Gastrocnemius medialis (tissue), 4 donors: Measurements from ENCODE around the gene GPR62. TPM values are rescaled to one million over a fixed set of nuclear protein-coding genes. Genes with fewer than 3 reads are reported as not detected.
A peak's percentile ranks its signal among the peaks of the same experiment; 100 is the strongest.

Source experiments
- ATAC-seq, 2 donors: fragments of 150-250 bp; one replicate each; pipeline ENCODE4 v1.9.1; 2016
- DNase-seq, 2 donors: peaks; one replicate each; pipeline ENCODE4 v3.0.0-alpha.2; 2019
- H3K27ac ChIP-seq, 4 donors: fragments of 200-600 bp; sonication (generic); 1 replicate in 1 of 4; 2 replicates in 3 of 4; pipeline ENCODE4 v1.5.1; 2016 to 2018; ENCODE audit warnings: mild to moderate bottlenecking in 2 of 4, moderate library complexity in 1 of 4
- H3K27me3 ChIP-seq, 3 donors: fragments of 200-600 bp; sonication (generic) in 2 of 3; 1 replicate in 1 of 3; 2 replicates in 2 of 3; pipeline versions ENCODE4 v1.5.1 to v1.6.0; 2016 to 2019; ENCODE audit warnings: mild to moderate bottlenecking in 1 of 3, moderate library complexity in 1 of 3
- H3K36me3 ChIP-seq, 2 donors: fragments of 200-600 bp; sonication (generic) in 1 of 2; one replicate each; pipeline ENCODE4 v1.5.1; 2017 to 2018
- H3K4me1 ChIP-seq, 2 donors: fragments of 200-600 bp; sonication (generic) in 1 of 2; one replicate each; pipeline ENCODE4 v1.5.1; 2016 to 2017; ENCODE audit warnings: mild to moderate bottlenecking in 2 of 2
- H3K4me3 ChIP-seq, 4 donors: fragments of 200-600 bp; sonication (generic) in 3 of 4; 1 replicate in 1 of 4; 2 replicates in 3 of 4; pipeline ENCODE4 v1.5.1; 2016 to 2019; ENCODE audit warnings: mild to moderate bottlenecking in 2 of 4
- H3K9me3 ChIP-seq, 3 donors: fragments of 200-600 bp; sonication (generic) in 2 of 3; 1 replicate in 1 of 3; 2 replicates in 2 of 3; pipeline ENCODE4 v1.5.1; 2016 to 2019
- CTCF ChIP-seq, 5 experiments: fragments of 450-650 bp in 3 of 5; fragments of 200-600 bp in 2 of 5; sonication (generic) in 2 of 5; IDR thresholded peaks in 4 of 5; conservative IDR thresholded peaks in 1 of 5; 1 replicate in 4 of 5; 2 replicates in 1 of 5; pipeline ENCODE4 v1.5.1; 2016 to 2019; ENCODE audit warnings: antibody characterized with exemption in 5 of 5, mild to moderate bottlenecking in 3 of 5, moderate library complexity in 3 of 5
- POLR2A ChIP-seq, 2 donors: fragments of 450-650 bp; IDR thresholded peaks; one replicate each; pipeline ENCODE4 v1.6.1; 2017; ENCODE audit warnings: antibody characterized with exemption in 2 of 2, mild to moderate bottlenecking in 2 of 2, moderate library complexity in 2 of 2
- in situ Hi-C, 4 donors: fragments of 200-750 bp; cut with MboI; loops; one replicate each; pipeline versions ENCODE4 v1.15.0 to v1.8.0; 2017; ENCODE audit warnings: low sequenced_read_pairs in 4 of 4
- intact Hi-C: fragments of 100-400 bp; cut with DNase I; formaldehyde crosslinking; loops from one replicate; pipeline ENCODE4 v1.15.1; 2023; ENCODE audit warnings: low total_unique reads
- total RNA-seq, 4 donors: library from RNA; depleted of rRNA; stranded (reverse); fragments of >200 nt; gene quantifications; one replicate each; pipeline versions ENCODE4 v1.1.0 to v1.2.3, GENCODE V29; 2016

Gene GPR62
- total RNA-seq, 4 donors from 2014 or later: 0.18 to 2.5 (median 0.37) TPM

- TF ChIP-seq CTCF (IDR thresholded peaks at IDR 0.05 in 4 of 5, conservative IDR thresholded peaks at IDR 0.05 in 1 of 5) (no peak), POLR2A (IDR thresholded peaks at IDR 0.05) (no peak)
- intact Hi-C loops (no loop called here), in situ Hi-C loops (no loop called here)
- Histone ChIP-seq H3K4me1 (peaks cover 23 to 29% of the 10 kb centered on the region in 2 donors), H3K9me3 (no peaks in the 10 kb centered on the region), H3K27ac (no peak overlapping the region), H3K36me3 (peaks cover 0 to 56% of the 10 kb centered on the region in 2 donors), H3K27me3 (no peaks in the 10 kb centered on the region), H3K4me3 (no peak overlapping the region)
- ATAC-seq (no peak), DNase-seq (no peak)
Measured at GRCh38 chr3:51938780-51939425, 16.3 kb upstream of the GPR62 start.

- Histone ChIP-seq H3K9me3 (no peaks in the 10 kb centered on the region), H3K36me3 (peaks cover 0 to 41% of the 10 kb centered on the region in 2 donors), H3K4me1 (peaks cover 23 to 29% of the 10 kb centered on the region in 2 donors), H3K27me3 (no peaks in the 10 kb centered on the region), H3K4me3 (peak overlapping the region; percentile 83 to 94 (median 90)), H3K27ac (peak overlapping the region; percentile 88 to 96 (median 91))
- in situ Hi-C loops (loop anchor here in 2 of 4 donors (10.0 kb wide), 1 partner anchor 54 kb away; the partner anchor contains the start of gene RPL29 (in 2 of the 2)), intact Hi-C loops (no loop called here)
- no peak for TF ChIP-seq CTCF (IDR thresholded peaks at IDR 0.05 in 4 of 5, conservative IDR thresholded peaks at IDR 0.05 in 1 of 5)
- no peak for TF ChIP-seq POLR2A (IDR thresholded peaks at IDR 0.05)
- DNase-seq (no peak), ATAC-seq (no peak)
Measured at GRCh38 chr3:51940648-51941462, 14.3 kb upstream of the GPR62 start.

- no peaks in the 10 kb centered on the region for H3K27me3 ChIP-seq
- TF ChIP-seq POLR2A (IDR thresholded peaks at IDR 0.05): no peak
- intact Hi-C loops (no loop called here), in situ Hi-C loops (loop anchor here in 2 of 4 donors (10.0 kb wide), 1 partner anchor 53 kb away; the partner anchor contains the start of gene RPL29 (in 2 of the 2))
- H3K9me3 ChIP-seq: no peaks in the 10 kb centered on the region
- peak in 1 of 2 donors; percentile 2 for ATAC-seq
- no peak for DNase-seq
- H3K27ac ChIP-seq: peak overlapping the region; percentile 88 to 96 (median 91)
- peak overlapping the region; percentile 83 to 94 (median 90) for H3K4me3 ChIP-seq
- H3K4me1 ChIP-seq: peaks cover 23 to 29% of the 10 kb centered on the region in 2 donors
- peaks cover 0 to 35% of the 10 kb centered on the region in 2 donors for H3K36me3 ChIP-seq
Measured at GRCh38 chr3:51941463-51941797, 13.8 kb upstream of the GPR62 start.

- Histone ChIP-seq H3K27ac (peak within 1 kb of the TSS; percentile 92 to 100 (median 95)), H3K4me1 (peaks cover 23 to 29% of the 10 kb centered on the region in 2 donors), H3K27me3 (no peaks in the 10 kb centered on the region), H3K36me3 (peaks cover 0 to 29% of the 10 kb centered on the region in 2 donors), H3K4me3 (peak within 1 kb of the TSS; percentile 83 to 94 (median 90)), H3K9me3 (no peaks in the 10 kb centered on the region)
- peak; percentile 75 to 81 for TF ChIP-seq POLR2A (IDR thresholded peaks at IDR 0.05)
- peak; percentile 98 to 100 (median 100) for TF ChIP-seq CTCF (IDR thresholded peaks at IDR 0.05 in 4 of 5, conservative IDR thresholded peaks at IDR 0.05 in 1 of 5)
- intact Hi-C loops (loop anchor here (1.0 kb wide), 4 partner anchors 14 to 212 kb away; partner anchors contain the start of genes ABHD14B, DUSP7 and POC1A), in situ Hi-C loops (loop anchor here in 2 of 4 donors (10.0 kb wide), 1 partner anchor 53 kb away; the partner anchor contains the start of gene RPL29 (in 2 of the 2))
- ATAC-seq: peak; percentile 90 to 94
- DNase-seq: peak; percentile 100
Measured at GRCh38 chr3:51941798-51942602, 13.2 kb upstream of the GPR62 start, which contains the start of the genes PARP3 and RRP9. TSS of gene PARP3 (plus strand) at chr3:51942363. CDS start at chr3:51943356, 993 bp downstream. TSS of gene RRP9 (minus strand) at chr3:51941904. CDS start at chr3:51941867, 37 bp downstream.
